ENCODE data around the gene MSI2.
A peak's percentile ranks its signal among the peaks of the same experiment; 100 is the strongest.

The MSI2 gene

GRCh38 chr17:57273490-57273889 is 17.2 kb downstream of the MSI2 start:
- DNase-seq, result no peak

GRCh38 chr17:57274162-57274561 is 17.8 kb downstream of the MSI2 start:
- no peak for DNase-seq

GRCh38 chr17:57275071-57275764 is 18.9 kb downstream of the MSI2 start:
- DNase-seq, result no peak

GRCh38 chr17:57276621-57277020 is 20.3 kb downstream of the MSI2 start:
- DNase-seq, result no peak

- DNase-seq, result no peak
These were observed 21.7 kb downstream of the MSI2 start for GRCh38 chr17:57277923-57278604.

GRCh38 chr17:57278740-57279387 is 22.5 kb downstream of the MSI2 start:
- no peak for DNase-seq

GRCh38 chr17:57279432-57279831 is 23.1 kb downstream of the MSI2 start:
- DNase-seq, result no peak

GRCh38 chr17:57281887-57282286 is 25.6 kb downstream of the MSI2 start:
- DNase-seq, result no peak

GRCh38 chr17:57282296-57282695 is 26.0 kb downstream of the MSI2 start:
- no peak for DNase-seq

GRCh38 chr17:57283203-57283971 is 27.1 kb downstream of the MSI2 start:
- DNase-seq, result no peak

- DNase-seq, result no peak
These were observed 28.3 kb downstream of the MSI2 start for GRCh38 chr17:57284583-57284982.

- DNase-seq, result no peak
These were observed 28.8 kb downstream of the MSI2 start for GRCh38 chr17:57284984-57285646.

- DNase-seq, result no peak
These were observed 29.4 kb downstream of the MSI2 start for GRCh38 chr17:57285701-57286100.

- DNase-seq, result peak; percentile 46
These were observed 30.2 kb downstream of the MSI2 start for GRCh38 chr17:57286399-57287105.

GRCh38 chr17:57288040-57288772 is 31.9 kb downstream of the MSI2 start:
- DNase-seq, result no peak

- no peak for DNase-seq
These were observed 32.4 kb downstream of the MSI2 start for GRCh38 chr17:57288773-57289121.

GRCh38 chr17:57289130-57289529 is 32.8 kb downstream of the MSI2 start:
- no peak for DNase-seq

GRCh38 chr17:57289613-57290012 is 33.3 kb downstream of the MSI2 start:
- no peak for DNase-seq

GRCh38 chr17:57290981-57291380 is 34.7 kb downstream of the MSI2 start:
- DNase-seq, result no peak

- no peak for DNase-seq
These were observed 35.8 kb downstream of the MSI2 start for GRCh38 chr17:57292091-57292490.

GRCh38 chr17:57293077-57293476 is 36.8 kb downstream of the MSI2 start:
- no peak for DNase-seq

- peak; percentile 90 for DNase-seq
These were observed 37.8 kb downstream of the MSI2 start for GRCh38 chr17:57294101-57294500.

Measured in NCI-H1436 (cell line).